GM23248 (cell line): ENCODE measurements around the gene LPAR5.

ENCODE experiments used
- EZH2 ChIP-seq: fragments of 200-600 bp; sonication (generic); IDR thresholded peaks from 2 replicates; pipeline ENCODE4 v1.6.1; 2018; ENCODE audit warnings: antibody characterized with exemption, mild to moderate bottlenecking; ENCODE audit not compliant: insufficient read depth, poor library complexity, severe bottlenecking
- EZH2phosphoT487 ChIP-seq: fragments of 200-600 bp; sonication (generic); IDR thresholded peaks from 2 replicates; pipeline ENCODE4 v1.6.1; 2018; ENCODE audit warnings: antibody characterized with exemption, moderate library complexity, mild to moderate bottlenecking, low read depth; ENCODE audit not compliant: insufficient read depth

DNA sequence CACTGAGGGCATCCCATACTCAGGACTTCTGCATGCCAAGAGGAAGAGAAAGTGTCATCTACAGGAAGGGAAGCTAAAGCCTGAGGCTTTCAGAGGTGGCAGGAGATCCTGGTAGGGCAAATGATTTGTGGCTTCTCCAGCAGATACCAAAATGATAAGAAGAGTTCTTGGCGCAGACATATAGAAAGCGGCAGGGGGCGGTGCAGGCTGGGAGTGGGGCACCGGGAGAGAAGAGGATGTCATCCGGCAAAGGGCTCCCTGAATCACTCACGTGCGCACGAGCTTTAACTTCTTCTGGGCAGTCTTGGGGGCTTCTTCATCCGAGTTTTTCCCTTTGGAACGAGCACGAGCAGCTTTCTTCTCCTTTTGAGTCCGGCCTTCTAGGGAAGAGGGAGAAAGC, 16.6 kb upstream of the LPAR5 start:
- TF ChIP-seq EZH2: no peak
- TF ChIP-seq EZH2phosphoT487: no peak
